ENCODE measurements around the gene SLC17A2.

SLC17A2 gene, protein sequence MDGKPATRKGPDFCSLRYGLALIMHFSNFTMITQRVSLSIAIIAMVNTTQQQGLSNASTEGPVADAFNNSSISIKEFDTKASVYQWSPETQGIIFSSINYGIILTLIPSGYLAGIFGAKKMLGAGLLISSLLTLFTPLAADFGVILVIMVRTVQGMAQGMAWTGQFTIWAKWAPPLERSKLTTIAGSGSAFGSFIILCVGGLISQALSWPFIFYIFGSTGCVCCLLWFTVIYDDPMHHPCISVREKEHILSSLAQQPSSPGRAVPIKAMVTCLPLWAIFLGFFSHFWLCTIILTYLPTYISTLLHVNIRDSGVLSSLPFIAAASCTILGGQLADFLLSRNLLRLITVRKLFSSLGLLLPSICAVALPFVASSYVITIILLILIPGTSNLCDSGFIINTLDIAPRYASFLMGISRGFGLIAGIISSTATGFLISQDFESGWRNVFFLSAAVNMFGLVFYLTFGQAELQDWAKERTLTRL

DNA sequence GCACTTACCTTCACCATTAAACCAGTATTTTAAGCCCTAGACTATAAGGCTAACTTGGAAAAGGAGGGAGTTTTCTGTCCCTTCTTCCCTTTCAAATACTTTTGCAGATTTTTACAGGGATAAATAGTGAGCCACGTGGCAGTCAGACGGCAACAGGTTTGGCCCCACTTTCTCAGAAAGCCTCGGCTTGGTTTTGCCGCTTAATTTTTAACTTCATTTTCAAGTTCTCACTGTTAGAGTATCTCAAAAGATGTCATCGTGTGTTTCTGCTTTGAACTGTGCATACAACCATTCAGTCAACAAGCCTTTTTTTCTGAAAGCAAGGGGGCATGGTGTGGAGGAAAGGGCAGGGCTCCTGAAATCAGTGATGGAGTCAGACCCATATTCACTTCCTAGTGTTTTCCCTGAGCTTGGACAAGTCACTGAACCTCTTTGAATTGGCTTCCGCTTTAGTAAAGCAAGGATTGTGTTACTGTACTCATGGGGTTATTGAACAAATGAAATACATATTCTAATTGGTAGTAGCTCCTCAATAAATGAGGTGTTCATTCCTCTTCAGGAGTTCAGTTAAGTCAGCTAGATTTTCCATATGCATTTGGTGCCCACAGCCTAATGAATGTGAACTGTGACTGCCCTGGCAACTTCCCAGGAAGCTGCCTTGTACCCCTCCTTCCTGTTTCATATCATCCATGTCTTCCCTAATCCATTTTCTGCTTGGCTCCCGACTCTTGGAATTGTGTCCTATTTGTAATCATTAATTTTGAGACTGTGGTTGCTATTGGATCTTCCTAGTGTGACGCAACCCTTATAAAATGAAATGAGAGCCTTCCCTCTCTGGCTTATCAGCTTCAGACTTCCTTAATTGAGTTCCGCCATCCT is at the start of gene SLC17A2:
SLC17A2 (minus strand) TSS at position 160 of the 879 bp plus-strand sequence. CDS start 4,895 bp downstream, outside the sequence.
- no peak for DNase-seq (ENCODE audit: low read depth)

- DNase-seq (ENCODE audit: low read depth) = no peak
Measured at GRCh38 chr6:25975923-25976560, 45.6 kb upstream of the SLC17A2 start.

GRCh38 chr6:25973923-25974555 is 43.5 kb upstream of the SLC17A2 start:
- DNase-seq (ENCODE audit: low read depth) = no peak

GRCh38 chr6:25972902-25973301 is 42.4 kb upstream of the SLC17A2 start:
- DNase-seq (ENCODE audit: low read depth) = no peak

GRCh38 chr6:25972128-25972527 is 41.6 kb upstream of the SLC17A2 start:
- no peak for DNase-seq (ENCODE audit: low read depth)

DNA sequence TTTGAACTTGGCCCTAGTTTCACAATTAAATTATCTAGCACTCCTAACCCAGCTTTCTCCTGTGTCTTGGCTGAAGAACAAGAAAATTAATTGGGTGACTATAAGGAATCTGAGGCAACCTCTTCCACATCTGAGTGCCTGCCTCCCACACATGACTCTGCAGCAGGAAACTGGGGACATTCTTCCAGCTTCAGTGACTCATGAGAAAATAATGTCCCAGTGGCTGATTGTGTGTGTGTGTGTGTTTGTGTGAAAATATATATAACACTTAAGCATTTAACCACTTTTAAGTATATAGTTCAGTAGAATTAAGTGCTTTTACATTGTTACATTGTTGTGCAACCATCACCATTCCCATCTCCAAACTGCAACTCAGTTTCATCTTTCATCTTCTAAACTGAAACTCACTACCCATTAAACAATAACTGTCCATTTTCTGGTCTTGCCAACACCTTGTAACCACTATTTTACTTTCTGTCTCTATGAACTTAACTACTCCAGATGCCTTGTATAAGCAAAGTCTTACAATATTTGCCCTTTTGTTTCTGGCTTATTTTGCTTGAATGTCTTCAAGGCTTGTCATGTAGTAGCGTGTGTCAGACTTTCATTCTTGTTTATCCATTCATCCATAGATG is 40.8 kb upstream of the SLC17A2 start:
- DNase-seq (ENCODE audit: low read depth) = peak; percentile 97

GRCh38 chr6:25968769-25969168 is 38.3 kb upstream of the SLC17A2 start:
- peak; percentile 93 for DNase-seq (ENCODE audit: low read depth)

DNA sequence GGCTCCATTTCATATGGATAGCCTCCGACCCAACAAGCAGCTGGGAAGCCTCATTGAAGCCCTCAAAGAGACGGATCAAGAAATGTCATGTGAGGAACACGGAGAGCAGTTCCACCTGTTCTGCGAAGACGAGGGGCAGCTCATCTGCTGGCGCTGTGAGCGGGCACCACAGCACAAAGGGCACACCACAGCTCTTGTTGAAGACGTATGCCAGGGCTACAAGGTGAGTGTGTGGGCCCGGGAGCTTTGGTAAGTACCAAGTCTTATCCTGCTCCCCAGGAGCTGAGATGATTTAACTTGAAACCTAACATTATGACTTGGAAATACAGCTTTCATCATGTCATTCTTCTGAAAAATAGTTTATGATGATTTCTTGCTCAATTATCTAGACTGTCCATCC is 36.2 kb upstream of the SLC17A2 start:
- no peak for DNase-seq (ENCODE audit: low read depth)

- no peak for DNase-seq (ENCODE audit: low read depth)
Measured at GRCh38 chr6:25965058-25965457, 34.6 kb upstream of the SLC17A2 start.

DNA sequence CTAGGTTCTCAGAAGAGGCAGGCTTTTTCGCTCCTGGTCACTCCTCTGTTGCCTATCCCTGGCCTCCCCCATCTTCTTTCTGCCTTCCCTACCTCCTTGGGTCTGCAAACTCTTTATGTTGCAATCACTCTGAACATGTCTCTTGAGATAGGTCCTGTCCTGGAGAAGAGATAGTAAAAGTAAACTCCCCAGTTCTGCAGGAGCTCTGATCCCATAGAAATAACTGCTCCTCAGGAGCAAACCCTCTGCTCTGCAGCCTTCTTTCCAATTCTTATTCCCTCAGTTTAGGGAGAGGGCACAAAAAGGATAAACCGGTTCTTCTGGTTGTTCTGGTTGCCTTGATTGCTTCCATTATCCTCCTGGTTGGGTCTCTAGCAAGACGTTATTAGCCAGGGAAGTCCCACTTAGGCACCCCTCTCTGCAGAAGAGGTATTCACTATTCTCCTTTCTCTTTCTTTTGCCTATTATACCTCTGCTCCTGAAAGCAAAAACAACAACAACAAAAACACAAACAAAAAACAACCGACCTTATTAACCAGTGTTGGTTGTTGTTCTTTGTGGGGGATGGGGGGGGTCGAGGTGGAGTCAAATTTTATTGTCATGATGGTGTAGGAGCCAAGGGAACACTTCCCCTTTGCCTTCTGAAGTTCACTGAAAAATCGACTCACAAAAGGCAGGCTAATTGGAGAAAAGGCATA is 33.1 kb upstream of the SLC17A2 start:
- DNase-seq (ENCODE audit: low read depth) = no peak

DNA sequence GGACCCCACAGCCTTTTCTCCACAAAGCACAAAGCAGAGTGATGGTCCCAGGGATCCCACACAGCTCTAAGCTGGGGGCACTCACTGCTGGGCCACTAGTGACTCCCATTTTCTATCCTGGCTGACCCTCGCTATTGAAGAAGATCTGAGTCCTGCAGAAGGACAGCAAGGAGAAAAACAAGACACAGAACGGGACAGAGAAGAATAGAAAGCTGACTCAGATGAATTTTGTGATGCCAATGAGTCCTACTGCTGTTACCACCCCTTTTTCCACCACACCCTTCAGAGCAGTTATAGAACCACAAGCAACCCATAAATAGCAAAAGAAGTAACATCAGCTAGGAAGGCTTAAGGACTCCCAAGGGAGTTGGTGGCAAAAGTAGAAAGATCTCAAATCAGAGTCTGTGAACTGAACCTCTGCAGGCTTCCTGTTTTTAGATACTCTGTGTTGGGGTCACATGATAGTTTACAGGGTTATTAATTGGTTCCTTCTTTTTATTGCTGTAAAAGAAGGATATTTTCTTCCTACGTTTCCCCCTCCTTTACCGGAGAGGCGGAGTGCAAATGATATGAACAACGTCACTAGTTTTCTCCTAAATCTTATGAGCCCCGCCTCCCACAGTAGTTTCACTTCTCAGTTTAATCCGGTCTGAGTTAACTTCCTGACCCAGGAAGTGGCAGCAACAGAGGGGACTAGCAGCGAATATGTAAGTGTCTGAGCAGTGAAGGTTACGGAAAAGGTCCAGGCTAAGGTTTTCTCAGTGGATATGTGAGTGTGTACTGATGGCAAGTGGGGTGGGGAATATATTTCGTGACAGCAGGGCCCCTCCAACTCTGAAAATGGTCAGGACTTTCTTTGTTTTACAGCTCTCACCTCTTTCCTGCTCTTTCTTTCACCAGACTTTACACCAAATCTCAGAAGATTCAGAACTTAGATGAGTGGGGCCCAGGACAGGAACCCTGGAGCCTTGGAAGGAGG is 31.9 kb upstream of the SLC17A2 start, which contains the start of gene TRIM38:
TRIM38 (plus strand) TSS at position 654 of the 979 bp plus-strand sequence. CDS start 3,721 bp downstream, outside the sequence.
- peak; percentile 94 for DNase-seq (ENCODE audit: low read depth)

DNA sequence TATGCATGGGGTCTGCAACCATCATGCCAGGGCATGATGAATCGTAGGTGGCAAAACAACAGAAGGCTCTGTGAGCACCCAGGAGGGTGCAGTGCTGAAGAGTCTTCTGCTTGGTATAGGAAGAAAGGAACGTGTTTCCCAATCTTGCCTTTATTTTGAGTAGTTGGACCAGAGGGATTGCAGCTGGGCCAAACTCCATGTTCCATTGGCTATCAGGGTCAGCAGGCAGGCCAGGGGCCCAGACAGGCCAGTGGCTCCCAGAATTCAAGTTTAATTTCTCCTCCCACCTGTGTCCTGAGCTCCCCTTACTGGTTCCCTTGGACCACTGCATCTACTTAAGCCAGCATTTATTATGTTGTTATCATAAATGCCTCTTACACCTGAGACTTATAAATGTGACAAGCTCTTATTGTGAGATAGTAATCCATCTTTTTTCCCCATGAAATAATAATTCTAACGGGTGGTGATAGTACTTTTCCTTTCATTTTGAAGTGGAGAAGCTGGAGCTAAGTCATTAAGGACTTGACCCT is 31.2 kb upstream of the SLC17A2 start:
- DNase-seq (ENCODE audit: low read depth) = no peak

DNA sequence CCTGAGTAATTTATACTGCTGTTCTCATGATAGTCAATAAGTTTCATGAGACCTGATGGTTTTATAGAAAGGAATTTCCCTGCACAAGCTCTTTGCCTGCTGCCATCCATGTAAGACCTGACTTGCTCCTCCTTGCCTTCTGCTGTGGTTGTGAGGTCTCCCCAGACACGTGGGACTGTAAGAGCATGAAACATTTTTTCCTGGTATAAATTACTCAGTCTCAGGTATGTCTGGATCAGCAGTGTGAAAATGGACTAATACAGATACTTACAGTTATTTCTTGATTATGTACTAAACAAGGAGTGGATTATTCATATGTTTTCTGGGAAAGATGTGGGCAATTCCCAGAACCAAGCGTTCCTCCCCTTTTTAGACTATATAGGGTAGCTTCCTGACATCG is 30.2 kb upstream of the SLC17A2 start:
- no peak for DNase-seq (ENCODE audit: low read depth)

DNA sequence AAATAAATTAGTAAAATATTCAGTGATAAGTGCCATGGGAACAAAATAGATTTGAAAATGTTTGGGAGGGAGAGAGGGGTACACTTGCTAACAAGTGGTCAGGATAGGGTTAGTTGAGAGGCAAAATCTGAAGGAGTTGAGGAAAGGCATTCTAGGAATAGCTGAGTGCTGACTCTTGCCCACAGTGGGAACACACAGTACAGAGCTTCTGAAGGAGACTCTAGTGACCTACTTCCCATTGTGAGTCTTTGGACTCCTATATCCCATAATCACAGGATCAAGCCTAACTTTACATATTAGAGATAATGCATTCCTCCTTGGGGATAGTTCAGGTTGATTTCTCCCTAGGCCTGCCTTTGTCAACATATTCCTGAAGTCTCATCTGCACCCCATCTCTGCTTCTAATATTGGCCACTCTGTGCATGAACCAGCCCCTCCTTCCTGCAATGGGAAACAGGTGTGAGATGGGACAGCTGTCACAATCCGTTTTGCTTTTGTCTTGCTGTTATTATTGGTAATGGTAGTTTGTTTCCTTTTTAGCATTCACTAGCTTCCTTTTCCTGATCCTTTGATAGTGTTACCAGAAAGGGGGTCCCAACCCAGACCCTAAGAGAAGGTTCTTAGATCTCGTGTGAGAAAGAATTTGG is 29.5 kb upstream of the SLC17A2 start:
- DNase-seq (ENCODE audit: low read depth) = peak; percentile 21

GRCh38 chr6:25958700-25959162 is 28.2 kb upstream of the SLC17A2 start:
- DNase-seq (ENCODE audit: low read depth) = no peak

DNA sequence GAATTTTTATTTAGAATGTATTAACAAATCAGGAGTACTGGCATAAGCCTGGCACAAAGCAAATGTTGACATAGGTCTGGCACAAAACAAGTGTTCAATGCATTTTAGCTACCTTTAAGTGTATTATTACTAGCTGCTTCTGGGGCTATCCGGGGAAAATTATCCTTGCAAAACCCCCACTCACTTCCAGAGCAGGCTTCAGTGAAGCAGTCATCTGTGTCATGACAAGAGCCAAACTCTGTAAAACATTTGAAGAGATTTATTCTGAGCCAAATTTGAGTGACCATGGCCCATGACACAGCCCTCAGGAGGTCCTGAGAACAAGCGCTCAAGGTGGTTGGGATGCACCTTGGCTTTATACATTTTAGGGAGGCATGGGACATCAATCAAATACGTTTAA is 25.7 kb upstream of the SLC17A2 start:
- DNase-seq (ENCODE audit: low read depth) = no peak

- no peak for DNase-seq (ENCODE audit: low read depth)
Measured at GRCh38 chr6:25954756-25955155, 24.3 kb upstream of the SLC17A2 start.

GRCh38 chr6:25953733-25954132 is 23.2 kb upstream of the SLC17A2 start:
- DNase-seq (ENCODE audit: low read depth) = no peak

All from fibroblast of gingiva (primary cell).